HCT116 (cell line): ENCODE measurements around the gene RBP5.
A peak's percentile ranks its signal among the peaks of the same experiment; 100 is the strongest.

Source experiments
- CTCF ChIP-seq, 3 experiments: fragments of 200-600 bp in 1 of 3; sonication (generic) in 1 of 3; IDR thresholded peaks in 2 of 3; conservative IDR thresholded peaks in 1 of 3; 2 replicates each; pipeline ENCODE4 v1.5.1; 2012 to 2017; ENCODE audit warnings: low read depth in 2 of 3, low read length in 2 of 3, antibody characterized with exemption in 1 of 3, borderline replicate concordance in 1 of 3, control low read depth in 1 of 3, mild to moderate bottlenecking in 1 of 3, mixed read lengths in 1 of 3, mixed run types in 1 of 3, moderate library complexity in 1 of 3; ENCODE audit not compliant: insufficient read depth in 1 of 3
- EGR1 ChIP-seq: IDR thresholded peaks from 2 replicates; pipeline ENCODE4 v1.6.1; 2012; ENCODE audit warnings: low read depth
- EZH2phosphoT487 ChIP-seq: fragments of 200-600 bp; IDR thresholded peaks from 2 replicates; pipeline ENCODE4 v1.6.1; 2018; ENCODE audit warnings: antibody characterized with exemption, borderline replicate concordance
- JUND ChIP-seq: IDR thresholded peaks from 2 replicates; pipeline ENCODE4 v1.6.1; 2012
- MAX ChIP-seq: IDR thresholded peaks from 2 replicates; pipeline ENCODE4 v1.6.1; 2012
- POLR2A ChIP-seq: IDR thresholded peaks from 2 replicates; pipeline ENCODE4 v1.7.0; 2011; ENCODE audit warnings: borderline replicate concordance; ENCODE audit not compliant: insufficient read depth, insufficient read length; ENCODE audit errors: extremely low read depth
- SP1 ChIP-seq: IDR thresholded peaks from 2 replicates; pipeline ENCODE4 v1.6.1; 2012; ENCODE audit warnings: low read depth
- ZNF274 ChIP-seq: fragments of 200-500 bp; sonication (Bioruptor generic); IDR thresholded peaks from 2 replicates; pipeline ENCODE4 v1.6.1; 2014; ENCODE audit warnings: mild to moderate bottlenecking, low read depth, low read length, inconsistent platforms

- TF ChIP-seq CTCF (IDR thresholded peaks at IDR 0.05 in 2 of 3, conservative IDR thresholded peaks at IDR 0.05 in 1 of 3; ENCODE audit: borderline replicate concordance in 1 of 3, insufficient read depth in 1 of 3, low read depth in 2 of 3, low read length in 2 of 3) = peak; percentile 67 to 92 (median 87); a peak in 5 of 6 replicates
- peak; percentile 62 for TF ChIP-seq MAX
- no peak for TF ChIP-seq ZNF274
- TF ChIP-seq POLR2A = no peak
- no peak for TF ChIP-seq EZH2phosphoT487
- TF ChIP-seq EGR1 = no peak
- no peak for TF ChIP-seq JUND
- TF ChIP-seq SP1 = no peak
These were observed 34.0 kb upstream of the RBP5 start for GRCh38 chr12:7162691-7163114.
